Pancreas (tissue), 10 donors: Measurements from ENCODE around the gene GPR35. TPM values are rescaled to one million over a fixed set of nuclear protein-coding genes. Genes with fewer than 3 reads are reported as not detected.

ENCODE experiments used
- ATAC-seq, 4 donors: fragments of 200-7000 bp; cut with Tn5 transposase; one replicate each; pipeline versions ENCODE4 v1.8.0 to v1.9.1; 2020; ENCODE audit warnings: mild to moderate bottlenecking in 4 of 4, moderate library complexity in 4 of 4
- DNase-seq, 6 donors: peaks; one replicate each; pipeline ENCODE4 v3.0.0-alpha.2; 2020
- FAIRE-seq: peaks from 2 replicates; lab custom pipeline; 2012; peaks lifted over from hg19 to GRCh38; lab: Jason Lieb, UNC
- H3K27ac ChIP-seq, 4 donors: fragments of 200-600 bp; sonication (generic); 1 replicate in 3 of 4; 2 replicates in 1 of 4; pipeline versions ENCODE4 v1.5.0 to v1.8.0; 2020
- H3K27me3 ChIP-seq, 4 donors: fragments of 200-600 bp; one replicate each; pipeline ENCODE4 v1.8.0; 2021
- H3K36me3 ChIP-seq, 3 donors: fragments of 200-600 bp; sonication (generic) in 1 of 3; one replicate each; pipeline versions ENCODE4 v1.5.0 to v1.8.0; 2020 to 2021
- H3K4me1 ChIP-seq, 3 donors: fragments of 200-600 bp; one replicate each; pipeline ENCODE4 v1.8.0; 2021
- H3K4me3 ChIP-seq, 4 donors: fragments of 200-600 bp; sonication (generic) in 2 of 4; one replicate each; pipeline versions ENCODE4 v1.5.0 to v1.8.0; 2020 to 2021
- H3K9me3 ChIP-seq, 4 donors: fragments of 200-600 bp; one replicate each; pipeline ENCODE4 v1.8.0; 2021
- CTCF ChIP-seq, 4 donors: fragments of 200-600 bp; sonication (generic) in 3 of 4; IDR thresholded peaks; one replicate each; pipeline versions ENCODE4 v1.5.0 to v1.8.0; 2021; ENCODE audit warnings: antibody characterized with exemption in 4 of 4
- WGBS, 2 donors: extraction: QIAGEN DNeasy Blood & Tissue Kit; methylation state at CpG; one replicate each; pipeline ENCODE4 v1.1.7; 2013; 5-methylcytosine and 5-hydroxymethylcytosine counted together
- intact Hi-C, 3 donors: fragments of 100-400 bp; cut with DNase I; formaldehyde crosslinking; loops; one replicate each; pipeline versions ENCODE4 v1.11.1 to v1.14.2; 2022
- polyA plus RNA-seq, 2 donors: library from polyadenylated mRNA; stranded (reverse); fragments of 200-250 nt; gene quantifications; one replicate each; pipeline ENCODE4 v1.2.3, GENCODE V29; 2013
- total RNA-seq, 6 donors: library from RNA; stranded (reverse); fragmentation: NEBNext Ultra II Directional in 4 of 6; extraction: Animal tissue kit (Norgen Biotek cat#: 25700) in 4 of 6; gene quantifications; one replicate each; pipeline versions ENCODE4 v1.2.1 to v1.2.4, GENCODE V29; 2021 to 2023
- donor health status: healthy with polysubstance abuse.
- donor health status: DM: no; HTN: no; CAD: no; lungs with moderate emphysema.
- donor health status: DM: no; HTN: no; CAD: no.
- donor health status: control.
- donor health status: control.
- donor health status: Bipolar disorder and iron deficiency.
- donor health status: DM: yes; HTN: yes; CAD: no.
- donor health status: DM: no; HTN: no; CAD: no.
- donor health status: DM: no; HTN: no; CAD: no.
- donor health status: DM: yes; HTN: yes; CAD: no.

GPR35 gene
- total and polyA plus RNA-seq, 8 donors = 0.35 to 4.6 (median 1.0) TPM

GRCh38 chr2:240644171-240644651 is 18.9 kb downstream of the GPR35 start:
- FAIRE-seq = no peak
- no peak for TF ChIP-seq CTCF (IDR thresholded peaks at IDR 0.05)
- no peaks in the 10 kb centered on the region for H3K4me1 ChIP-seq
- DNase-seq = peak in 2 of 6 donors; percentile 2 to 36
- H3K4me3 ChIP-seq = no peak overlapping the region
- ATAC-seq = no peak
- no peak overlapping the region for H3K27ac ChIP-seq
- no peaks in the 10 kb centered on the region for H3K36me3 ChIP-seq
- 43 to 58% methylated on average over 13 to 14 of the region's 14 CpGs for WGBS, 2 donors
- H3K9me3 ChIP-seq = no peaks in the 10 kb centered on the region
- H3K27me3 ChIP-seq = no peaks in the 10 kb centered on the region
- intact Hi-C loops = loop anchor here in 1 of 3 donors (10.0 kb wide), 1 partner anchor 61 kb away; no protein-coding TSS in a partner anchor

- intact Hi-C loops = loop anchor here in 1 of 3 donors (10.0 kb wide), 1 partner anchor 60 kb away; no protein-coding TSS in a partner anchor
- FAIRE-seq = no peak
- Histone ChIP-seq H3K4me3 (no peak overlapping the region), H3K27ac (no peak overlapping the region), H3K36me3 (no peaks in the 10 kb centered on the region), H3K9me3 (no peaks in the 10 kb centered on the region), H3K27me3 (no peaks in the 10 kb centered on the region), H3K4me1 (no peaks in the 10 kb centered on the region)
- DNase-seq = peak in 1 of 6 donors; percentile 27
- TF ChIP-seq CTCF (IDR thresholded peaks at IDR 0.05) = no peak
- no peak for ATAC-seq
- 38 to 51% methylated on average over 8 of the region's 8 CpGs for WGBS, 2 donors
Measured at GRCh38 chr2:240644859-240645301, 19.6 kb downstream of the GPR35 start.

- Histone ChIP-seq H3K4me1 (no peaks in the 10 kb centered on the region), H3K9me3 (no peaks in the 10 kb centered on the region), H3K36me3 (no peaks in the 10 kb centered on the region), H3K27me3 (no peaks in the 10 kb centered on the region), H3K27ac (no peak overlapping the region), H3K4me3 (no peak overlapping the region)
- intact Hi-C loops = loop anchor here in 1 of 3 donors (10.0 kb wide), 1 partner anchor 59 kb away; no protein-coding TSS in a partner anchor
- ATAC-seq (no peak), DNase-seq (peak in 1 of 6 donors; percentile 42), FAIRE-seq (no peak)
- 77 to 88% methylated on average over 10 of the region's 10 CpGs for WGBS, 2 donors
- TF ChIP-seq CTCF (IDR thresholded peaks at IDR 0.05) = no peak
Measured at GRCh38 chr2:240645346-240645745, 20.1 kb downstream of the GPR35 start.

GRCh38 chr2:240645801-240646175 is 20.5 kb downstream of the GPR35 start:
- Histone ChIP-seq H3K36me3 (no peaks in the 10 kb centered on the region), H3K27me3 (no peaks in the 10 kb centered on the region), H3K4me3 (no peak overlapping the region), H3K4me1 (no peaks in the 10 kb centered on the region), H3K27ac (no peak overlapping the region), H3K9me3 (no peaks in the 10 kb centered on the region)
- DNase-seq = no peak
- FAIRE-seq = no peak
- WGBS, 2 donors = 74 to 82% methylated on average over 10 of the region's 10 CpGs
- TF ChIP-seq CTCF (IDR thresholded peaks at IDR 0.05) = no peak
- no peak for ATAC-seq
- intact Hi-C loops = loop anchor here in 1 of 3 donors (10.0 kb wide), 1 partner anchor 59 kb away; no protein-coding TSS in a partner anchor
